ENCODE measurements around the gene CDK5RAP1.

The CDK5RAP1 gene

GRCh38 chr20:33328157-33329137 is 72.9 kb downstream of the CDK5RAP1 start:
- H3K36me3 ChIP-seq (replicated peaks), result no peaks in the 10 kb centered on the region
- no peak for TF ChIP-seq CTCF (IDR thresholded peaks at IDR 0.05; ENCODE audit: low read depth, low read length, missing control alignments)
- no peaks in the 10 kb centered on the region for H3K27me3 ChIP-seq (replicated peaks)
- no peak overlapping the region for H3K4me3 ChIP-seq (ENCODE audit: low read depth, low read length)
- no peak for DNase-seq
- in situ Hi-C loops (cut with HindIII; ENCODE audit: low pct_ligation_motif_present, low sequenced_read_pairs), result no loop called here
- no peak overlapping the region for H3K27ac ChIP-seq

GRCh38 chr20:33325350-33325749 is 76.0 kb downstream of the CDK5RAP1 start:
- TF ChIP-seq CTCF (IDR thresholded peaks at IDR 0.05; ENCODE audit: low read depth, low read length, missing control alignments), result no peak
- Histone ChIP-seq H3K27ac (no peak overlapping the region), H3K36me3 (replicated peaks) (no peaks in the 10 kb centered on the region), H3K27me3 (replicated peaks) (no peaks in the 10 kb centered on the region), H3K4me3 (ENCODE audit: low read depth, low read length) (no peak overlapping the region)
- in situ Hi-C loops (cut with HindIII; ENCODE audit: low pct_ligation_motif_present, low sequenced_read_pairs), result no loop called here
- DNase-seq, result no peak

GRCh38 chr20:33323236-33323635 is 78.1 kb downstream of the CDK5RAP1 start:
- H3K27me3 ChIP-seq (replicated peaks), result no peaks in the 10 kb centered on the region
- TF ChIP-seq CTCF (IDR thresholded peaks at IDR 0.05; ENCODE audit: low read depth, low read length, missing control alignments), result no peak

GRCh38 chr20:33322456-33322855 is 78.9 kb downstream of the CDK5RAP1 start:
- no peak for DNase-seq
- Histone ChIP-seq H3K27ac (no peak overlapping the region), H3K4me3 (ENCODE audit: low read depth, low read length) (no peak overlapping the region), H3K27me3 (replicated peaks) (no peaks in the 10 kb centered on the region), H3K36me3 (replicated peaks) (no peaks in the 10 kb centered on the region)
- in situ Hi-C loops (cut with HindIII; ENCODE audit: low pct_ligation_motif_present, low sequenced_read_pairs), result no loop called here
- no peak for TF ChIP-seq CTCF (IDR thresholded peaks at IDR 0.05; ENCODE audit: low read depth, low read length, missing control alignments)

More at GRCh38 chr20:33323236-33323635, 78.1 kb downstream of the CDK5RAP1 start:
- H3K36me3 ChIP-seq (replicated peaks), result no peaks in the 10 kb centered on the region
- no peak for DNase-seq
- H3K4me3 ChIP-seq (ENCODE audit: low read depth, low read length), result no peak overlapping the region
- in situ Hi-C loops (cut with HindIII; ENCODE audit: low pct_ligation_motif_present, low sequenced_read_pairs), result no loop called here
- no peak overlapping the region for H3K27ac ChIP-seq

GRCh38 chr20:33320006-33320405 is 81.3 kb downstream of the CDK5RAP1 start:
- no peak for TF ChIP-seq CTCF (IDR thresholded peaks at IDR 0.05; ENCODE audit: low read depth, low read length, missing control alignments)
- DNase-seq, result no peak
- no peak overlapping the region for H3K27ac ChIP-seq
- H3K4me3 ChIP-seq (ENCODE audit: low read depth, low read length), result no peak overlapping the region
- H3K27me3 ChIP-seq (replicated peaks), result no peaks in the 10 kb centered on the region
- no peaks in the 10 kb centered on the region for H3K36me3 ChIP-seq (replicated peaks)
- in situ Hi-C loops (cut with HindIII; ENCODE audit: low pct_ligation_motif_present, low sequenced_read_pairs), result no loop called here
